ENCODE data around the gene CCL22.

CCL22 gene

GRCh38 chr16:57401943-57402640 lies 43.5 kb downstream of the CCL22 start:
- no peak for TF ChIP-seq CTCF (IDR thresholded peaks at IDR 0.05; ENCODE audit: low read depth, low read length)
- no peak for DNase-seq (ENCODE audit: extremely low read depth, low read depth)

- TF ChIP-seq CTCF (IDR thresholded peaks at IDR 0.05; ENCODE audit: low read depth, low read length), result no peak
- DNase-seq (ENCODE audit: extremely low read depth, low read depth), result no peak
These were observed 45.6 kb downstream of the CCL22 start, which contains the start of gene CCL17 for GRCh38 chr16:57403965-57404817. Gene CCL17, plus strand, starts transcription at chr16:57404767. Its CDS starts 9,166 bp downstream, at chr16:57413933.

- no peak for DNase-seq (ENCODE audit: extremely low read depth, low read depth)
- TF ChIP-seq CTCF (IDR thresholded peaks at IDR 0.05; ENCODE audit: low read depth, low read length), result no peak
These were observed 46.5 kb downstream of the CCL22 start for GRCh38 chr16:57405097-57405496.

GRCh38 chr16:57406881-57407280 lies 48.3 kb downstream of the CCL22 start:
- no peak for DNase-seq (ENCODE audit: extremely low read depth, low read depth)
- no peak for TF ChIP-seq CTCF (IDR thresholded peaks at IDR 0.05; ENCODE audit: low read depth, low read length)

- TF ChIP-seq CTCF (IDR thresholded peaks at IDR 0.05; ENCODE audit: low read depth, low read length), result no peak
- no peak for DNase-seq (ENCODE audit: extremely low read depth, low read depth)
These were observed 49.2 kb downstream of the CCL22 start for GRCh38 chr16:57407521-57408353.

GRCh38 chr16:57409065-57409464 lies 50.5 kb downstream of the CCL22 start:
- no peak for TF ChIP-seq CTCF (IDR thresholded peaks at IDR 0.05; ENCODE audit: low read depth, low read length)
- no peak for DNase-seq (ENCODE audit: extremely low read depth, low read depth)

Measured in AG09319 (cell line).